HG03460 (cell line): ENCODE results near the gene CA10.

Experiments
- ATAC-seq: cut with Tn5 transposase; IDR thresholded peaks from one replicate; pipeline ENCODE4 v1.9.1; 2021; ENCODE audit not compliant: unreplicated experiment

Gene CA10

GRCh38 chr17:51820766-51821165 is 337.7 kb downstream of the CA10 start:
- no peak for ATAC-seq

- no peak for ATAC-seq
Measured at GRCh38 chr17:51820252-51820651, 338.3 kb downstream of the CA10 start.

DNA sequence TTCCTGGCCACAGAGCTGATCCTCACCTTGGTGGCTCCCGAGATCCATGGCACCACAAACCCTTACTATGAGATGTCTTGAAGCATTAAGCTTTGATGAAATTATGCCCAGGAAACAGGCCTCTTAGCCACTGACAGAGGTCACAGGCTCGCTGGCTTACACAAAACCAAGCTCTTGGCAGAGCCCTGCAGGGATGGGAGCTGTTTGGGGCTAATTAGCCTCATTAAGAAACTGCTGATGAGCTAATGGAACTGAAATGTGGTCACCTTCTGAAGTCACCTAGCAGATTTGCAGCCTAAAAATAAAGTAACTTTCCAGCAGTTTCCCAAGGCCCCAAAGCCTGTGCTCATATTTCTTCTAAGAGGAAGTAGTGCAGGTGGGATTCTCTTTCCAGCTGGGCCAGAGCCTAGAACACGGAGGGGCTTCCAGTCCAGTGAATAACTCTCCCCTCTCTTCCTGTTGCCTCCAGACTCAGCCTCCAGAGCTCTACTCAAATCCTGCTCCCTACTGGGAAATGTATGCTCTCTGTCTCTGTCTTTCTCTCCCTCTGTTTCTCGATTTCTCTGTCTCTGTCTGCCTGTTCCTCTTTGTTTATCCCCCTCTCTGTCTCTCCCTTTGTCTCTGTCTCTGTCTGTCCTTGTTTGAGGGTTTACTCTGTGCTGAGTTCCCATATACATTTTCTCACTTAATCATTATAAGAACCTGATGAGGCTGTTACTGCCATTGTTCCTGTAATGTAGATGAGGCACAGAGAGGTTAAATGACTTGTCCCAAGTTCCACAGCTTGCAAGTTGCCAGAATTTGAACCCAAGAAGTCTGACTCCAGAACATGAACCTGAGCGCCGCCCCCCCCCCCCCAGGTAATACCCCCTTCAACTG is 338.9 kb downstream of the CA10 start:
- no peak for ATAC-seq

DNA sequence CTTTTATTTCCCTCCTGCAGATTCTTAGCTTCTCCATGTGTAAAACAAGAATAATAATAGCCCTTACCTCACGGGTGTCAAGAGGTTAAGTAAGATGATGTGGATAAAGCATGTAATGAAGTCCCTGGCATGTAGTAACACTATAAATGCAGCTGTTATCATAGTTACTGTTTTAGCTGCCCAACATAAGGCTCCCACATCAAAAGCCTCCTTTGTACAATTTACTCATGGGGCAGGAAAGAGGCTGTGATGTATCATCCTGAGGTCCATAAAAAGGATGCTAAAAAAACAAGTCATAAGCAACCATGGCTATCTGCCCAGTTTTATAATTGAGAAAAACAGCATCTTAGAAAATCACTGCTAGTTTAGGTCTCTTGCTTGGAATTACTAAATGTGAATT is 339.7 kb downstream of the CA10 start:
- ATAC-seq: no peak

GRCh38 chr17:51817955-51818354 is 340.6 kb downstream of the CA10 start:
- ATAC-seq: no peak

DNA sequence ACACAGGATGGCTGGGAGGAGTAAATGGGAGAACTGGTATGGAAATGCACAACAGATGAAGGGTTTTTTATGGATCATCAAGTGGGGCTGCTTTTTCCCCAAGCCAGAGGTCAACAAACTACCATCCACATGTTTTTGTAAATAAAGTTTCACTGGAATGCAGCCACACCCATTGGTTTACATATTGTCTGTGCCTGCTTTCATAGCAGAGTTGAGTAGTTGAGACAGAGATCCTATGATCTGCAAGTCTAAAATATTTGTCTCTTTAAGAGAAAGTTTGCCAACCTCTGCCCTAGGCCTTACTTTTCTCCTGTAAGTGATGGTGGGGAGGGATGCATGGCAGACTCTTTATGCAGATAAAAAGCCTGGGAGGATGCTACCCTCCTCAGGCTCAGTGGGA is 341.4 kb downstream of the CA10 start:
- no peak for ATAC-seq

- no peak for ATAC-seq
Measured at GRCh38 chr17:51815097-51815496, 343.4 kb downstream of the CA10 start.

- no peak for ATAC-seq
Measured at GRCh38 chr17:51814521-51814920, 344.0 kb downstream of the CA10 start.

GRCh38 chr17:51813784-51814174 is 344.7 kb downstream of the CA10 start:
- ATAC-seq: no peak

GRCh38 chr17:51813140-51813783 is 345.3 kb downstream of the CA10 start:
- no peak for ATAC-seq

DNA sequence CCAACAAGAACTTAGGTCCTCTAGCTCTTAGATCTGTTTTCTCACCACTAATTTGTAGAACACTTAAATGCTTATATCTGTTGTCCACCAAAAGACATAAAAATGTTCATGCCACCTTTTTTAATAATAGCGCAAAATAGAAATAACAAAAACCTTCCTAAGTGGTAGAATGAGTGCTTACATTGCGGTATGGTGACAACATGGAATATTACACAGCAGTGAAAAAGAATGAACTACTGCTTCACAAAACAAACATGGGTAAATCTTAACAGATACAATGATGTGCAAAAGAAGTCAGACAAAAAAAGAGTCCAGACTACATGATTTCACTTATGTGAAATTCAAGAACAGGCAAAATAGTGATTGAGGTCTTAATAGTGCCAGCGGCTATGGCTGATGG is 351.1 kb downstream of the CA10 start:
- ATAC-seq: no peak

- ATAC-seq: no peak
Measured at GRCh38 chr17:51805765-51806164, 352.7 kb downstream of the CA10 start.

- ATAC-seq: no peak
Measured at GRCh38 chr17:51805185-51805584, 353.3 kb downstream of the CA10 start.

GRCh38 chr17:51803161-51803560 is 355.4 kb downstream of the CA10 start:
- no peak for ATAC-seq

GRCh38 chr17:51802544-51802943 is 356.0 kb downstream of the CA10 start:
- no peak for ATAC-seq

GRCh38 chr17:51801626-51802025 is 356.9 kb downstream of the CA10 start:
- ATAC-seq: no peak

DNA sequence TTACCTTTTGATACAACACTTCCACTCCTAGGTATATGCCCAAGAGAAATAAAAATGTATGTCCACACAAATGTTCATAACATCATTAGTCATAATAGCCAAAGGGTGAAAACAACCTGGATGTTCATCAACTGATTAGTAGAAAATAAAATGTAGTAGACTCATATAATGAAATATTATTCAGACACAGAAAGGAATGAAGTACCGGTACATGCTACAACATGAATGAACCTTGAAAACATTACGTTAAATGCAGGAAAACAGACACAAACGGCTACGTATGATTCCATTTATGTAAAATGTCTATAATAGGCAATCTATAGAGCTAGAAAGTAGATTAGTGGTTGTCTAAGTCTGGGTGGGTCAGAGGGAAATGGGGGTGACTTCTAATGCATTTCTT is 358.5 kb downstream of the CA10 start:
- ATAC-seq: no peak

DNA sequence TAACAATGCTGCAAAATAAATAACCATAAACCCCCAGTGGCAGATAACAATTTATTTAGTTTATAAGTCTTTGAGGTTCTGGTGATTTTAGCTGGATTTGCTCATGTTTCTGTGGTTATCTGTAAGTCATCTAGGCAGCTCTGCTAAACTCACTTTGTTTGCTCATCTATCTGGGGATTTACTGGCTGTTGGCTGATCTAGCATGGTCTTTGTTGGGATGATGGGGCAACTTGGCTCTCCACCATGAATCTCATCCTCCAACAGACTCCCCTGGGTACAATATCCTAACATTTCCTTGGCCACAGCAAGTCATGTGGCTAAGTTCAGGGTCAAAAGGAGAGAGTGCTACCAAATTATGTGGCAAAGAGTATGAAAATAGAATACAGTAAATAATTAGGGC is 359.3 kb downstream of the CA10 start:
- no peak for ATAC-seq

DNA sequence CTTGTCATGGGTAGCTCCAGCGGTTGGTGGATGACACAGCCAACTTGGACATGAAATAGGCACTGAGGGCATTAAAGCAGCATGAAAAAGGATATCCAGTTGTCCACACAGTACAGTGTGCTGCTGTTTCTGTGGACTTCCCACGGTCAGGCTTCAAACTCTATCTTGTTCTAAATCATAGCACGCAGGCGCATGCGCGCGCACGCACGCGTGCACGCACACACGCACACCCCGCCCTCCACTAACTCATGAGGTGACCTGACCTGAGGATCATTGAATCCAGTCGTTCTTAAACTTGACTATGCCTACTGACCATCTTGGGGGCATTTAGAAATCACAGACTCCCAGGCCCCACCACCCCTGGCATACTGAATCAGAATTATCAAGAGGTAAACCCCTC is 361.4 kb downstream of the CA10 start:
- ATAC-seq: no peak

DNA sequence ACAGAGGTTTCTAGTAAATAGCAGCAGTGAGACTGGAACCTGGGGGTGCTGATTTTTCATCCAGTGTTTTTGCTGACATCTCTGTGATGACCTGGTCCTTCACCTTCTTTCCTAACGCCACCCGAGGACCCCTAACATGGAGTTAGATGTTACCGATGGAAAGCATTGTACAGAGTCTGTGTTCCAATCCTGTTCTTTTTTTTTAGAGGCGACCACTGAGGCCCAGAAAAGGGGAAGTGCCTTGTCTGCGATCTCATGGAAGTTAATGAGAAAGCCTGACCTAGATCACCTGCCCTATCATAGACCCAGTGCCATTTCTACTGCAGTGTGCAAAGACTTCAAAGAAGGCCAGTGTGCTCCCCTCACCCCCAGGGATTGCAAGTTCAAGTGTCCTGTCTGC is 362.5 kb downstream of the CA10 start:
- ATAC-seq: no peak

- ATAC-seq: no peak
Measured at GRCh38 chr17:51795401-51795800, 363.1 kb downstream of the CA10 start.

DNA sequence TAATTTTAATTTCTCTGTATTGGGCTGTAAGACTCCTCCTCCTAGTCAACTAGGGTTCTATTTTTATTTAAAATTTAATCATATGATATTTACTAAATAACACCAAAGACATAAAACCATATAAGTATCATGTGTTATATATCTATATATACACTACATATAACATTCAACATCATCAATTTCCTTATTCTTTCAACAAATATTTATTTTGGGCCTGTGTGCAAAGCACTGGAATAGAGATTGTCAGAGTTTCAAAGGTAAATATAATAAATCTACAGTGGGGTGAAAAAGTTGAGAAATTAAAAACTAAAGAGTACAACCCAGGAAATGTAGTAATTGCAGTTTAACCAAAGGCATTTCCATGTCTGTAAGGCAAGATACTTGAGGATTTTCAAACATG is 364.0 kb downstream of the CA10 start:
- ATAC-seq: no peak

DNA sequence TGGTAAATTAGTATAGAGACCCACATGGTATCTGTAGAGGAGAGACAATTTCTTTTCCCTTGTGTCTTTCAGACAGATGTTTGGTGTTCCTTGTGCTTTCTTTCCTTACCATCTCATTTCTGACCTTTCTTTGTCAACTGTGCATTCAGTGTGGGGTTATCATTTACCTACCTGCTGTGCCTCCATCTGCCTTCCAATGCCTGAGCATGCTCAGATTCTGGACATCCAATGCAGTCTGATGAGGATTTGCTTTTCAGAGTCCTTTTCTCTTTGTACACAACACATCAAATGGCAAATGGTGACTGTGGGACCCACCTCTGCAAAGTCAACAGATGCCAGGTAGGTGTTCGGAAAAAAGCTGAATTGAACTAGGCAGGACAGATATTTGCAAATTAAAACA is 364.8 kb downstream of the CA10 start:
- no peak for ATAC-seq
